Cardiac atrium fibroblast (primary cell): ENCODE measurements around the gene SNRNP35. TPM values are rescaled to one million over a fixed set of nuclear protein-coding genes. Genes with fewer than 3 reads are reported as not detected.

Experiments
- total RNA-seq: library from RNA; depleted of rRNA; stranded (reverse); fragments of >200 nt; gene quantifications from 2 replicates; pipeline ENCODE4 v1.2.3, GENCODE V29; 2015

SNRNP35 gene
- 4.2 and 10.4 TPM in 2 replicates for total RNA-seq

GRCh38 chr12:123457980-123458779 is at the start of gene SNRNP35:
SNRNP35 (plus strand) TSS chr12:123458139; CDS start chr12:123465541, 7,402 bp downstream.

GRCh38 chr12:123436017-123436964 is 21.6 kb upstream of the SNRNP35 start, which contains the start of gene RILPL2:
RILPL2 (minus strand) TSS chr12:123436684; CDS start chr12:123436420, 264 bp downstream.

Other genes with a start within 250 kb of the SNRNP35 start
- gene MPHOSPH9, start 225.0 kb upstream of the SNRNP35 start, total RNA-seq = 12.6 and 25.5 TPM in 2 replicates
- gene MTRFR, start 224.7 kb upstream of the SNRNP35 start, total RNA-seq = 8.1 and 9.6 TPM in 2 replicates
- 211 and 256 TPM in 2 replicates for gene CDK2AP1, start 186.3 kb upstream of the SNRNP35 start, total RNA-seq
- 10.8 and 17.5 TPM in 2 replicates for gene SBNO1, start 93.3 kb upstream of the SNRNP35 start, total RNA-seq
- gene KMT5A, start 74.0 kb upstream of the SNRNP35 start, total RNA-seq = 22.6 and 33.4 TPM in 2 replicates
- gene RILPL2, start 21.5 kb upstream of the SNRNP35 start, total RNA-seq = 4.2 and 6.5 TPM in 2 replicates
- 13.0 and 17.2 TPM in 2 replicates for gene RILPL1, start 75.6 kb downstream of the SNRNP35 start, total RNA-seq
- gene TMED2, start 126.4 kb downstream of the SNRNP35 start, total RNA-seq = 211 and 240 TPM in 2 replicates
- 10.4 and 10.7 TPM in 2 replicates for gene DDX55, start 144.0 kb downstream of the SNRNP35 start, total RNA-seq
- gene EIF2B1, start 175.5 kb downstream of the SNRNP35 start, total RNA-seq = 45.5 and 81.8 TPM in 2 replicates
- gene GTF2H3, start 175.7 kb downstream of the SNRNP35 start, total RNA-seq = 20.2 and 25.4 TPM in 2 replicates
- gene TCTN2, start 213.0 kb downstream of the SNRNP35 start, total RNA-seq = 8.7 and 10.1 TPM in 2 replicates